Activated CD4-positive, alpha-beta T cell treated with anti-CD3 and anti-CD28 coated beads for 36 hours (primary cell): Measurements from ENCODE around the gene LRAT. TPM values are rescaled to one million over a fixed set of nuclear protein-coding genes. Genes with fewer than 3 reads are reported as not detected.

ENCODE experiments used
- ATAC-seq: fragments of 200-7000 bp; cut with Tn5 transposase; one replicate; pipeline ENCODE4 v1.10.0; 2021; ENCODE audit warnings: mild to moderate bottlenecking, moderate library complexity
- CTCF ChIA-PET: fragments of 350-600 bp; sonication (Branson Sonifier 250); formaldehyde crosslinking; loops from one replicate; lab custom pipeline; 2021; ENCODE audit warnings: antibody characterized with exemption; lab: Charles Lee
- POLR2A ChIA-PET: fragments of 350-600 bp; sonication (Branson Sonifier 250); formaldehyde crosslinking; loops from one replicate; lab custom pipeline; 2021; ENCODE audit warnings: antibody characterized with exemption, inconsistent platforms; lab: Charles Lee
- DNase-seq: peaks from one replicate; pipeline ENCODE4 v3.0.0-alpha.2; 2020
- H3K27ac Mint-ChIP-seq: one replicate; pipeline ENCODE4 v1.8.0; 2021; ENCODE audit warnings: mixed read lengths
- H3K27me3 Mint-ChIP-seq: one replicate; pipeline ENCODE4 v1.8.0; 2021; ENCODE audit warnings: mixed read lengths
- H3K36me3 Mint-ChIP-seq: one replicate; pipeline ENCODE4 v1.8.0; 2021; ENCODE audit warnings: low read depth, mixed read lengths
- H3K4me1 Mint-ChIP-seq: one replicate; pipeline ENCODE4 v1.8.0; 2021; ENCODE audit warnings: mixed read lengths
- H3K4me3 Mint-ChIP-seq: one replicate; pipeline ENCODE4 v1.8.0; 2021; ENCODE audit warnings: mild to moderate bottlenecking, moderate library complexity, mixed read lengths
- H3K9me3 Mint-ChIP-seq: one replicate; pipeline ENCODE4 v1.8.0; 2021; ENCODE audit warnings: low read depth, mixed read lengths
- intact Hi-C, 2 experiments: fragments of 100-400 bp; cut with DNase I in 1 of 2; cut with micrococcal nuclease in 1 of 2; formaldehyde crosslinking; loops; one replicate each; pipeline versions ENCODE4 v1.14.2 to v1.15.1; 2022 to 2024; cut with DNase I, micrococcal nuclease
- total RNA-seq, 2 experiments: library from RNA; stranded (reverse); gene quantifications; one replicate each; pipeline ENCODE4 v1.2.3, GENCODE V29; 2021

The LRAT gene
- total RNA-seq, 2 experiments from 2014 or later = not detected

GRCh38 chr4:154778264-154778663, 34.5 kb downstream of the LRAT start:
- H3K27me3 Mint-ChIP-seq = peaks cover 15% of the 10 kb centered on the region
- no peaks in the 10 kb centered on the region for H3K36me3 Mint-ChIP-seq
- H3K27ac Mint-ChIP-seq = no peak overlapping the region
- DNase-seq = no peak
- intact Hi-C loops = loop anchor here (5.0 kb wide), 2 partner anchors 141 to 151 kb away; no protein-coding TSS in a partner anchor
- no peaks in the 10 kb centered on the region for H3K9me3 Mint-ChIP-seq
- H3K4me3 Mint-ChIP-seq = no peak overlapping the region
- H3K4me1 Mint-ChIP-seq = no peaks in the 10 kb centered on the region
- ChIA-PET CTCF (interaction anchor here (0.7 kb wide), 1 partner anchor 141 kb away, joined by 3 read pairs; no protein-coding TSS in a partner anchor), POLR2A (interaction anchor here (0.5 kb wide), 1 partner anchor 308 kb away, joined by 4 read pairs; no protein-coding TSS in a partner anchor)
- ATAC-seq = no peak

GRCh38 chr4:154779362-154779947, 35.7 kb downstream of the LRAT start:
- Mint-ChIP-seq H3K36me3 (no peaks in the 10 kb centered on the region), H3K27ac (no peak overlapping the region), H3K9me3 (no peaks in the 10 kb centered on the region), H3K27me3 (peaks cover 17% of the 10 kb centered on the region), H3K4me3 (no peak overlapping the region), H3K4me1 (no peaks in the 10 kb centered on the region)
- CTCF ChIA-PET = no interaction called here
- POLR2A ChIA-PET = no interaction called here
- DNase-seq (no peak), ATAC-seq (no peak)
- intact Hi-C loops = loop anchor here (5.0 kb wide), 2 partner anchors 142 to 152 kb away; no protein-coding TSS in a partner anchor

- no peak within 1 kb of the TSS for H3K27ac Mint-ChIP-seq
- H3K27me3 Mint-ChIP-seq = peaks cover 16% of the 10 kb centered on the region
- H3K9me3 Mint-ChIP-seq = no peaks in the 10 kb centered on the region
- POLR2A ChIA-PET = no interaction called here
- no peaks in the 10 kb centered on the region for H3K4me1 Mint-ChIP-seq
- ATAC-seq (no peak), DNase-seq (no peak)
- no peak within 1 kb of the TSS for H3K4me3 Mint-ChIP-seq
- intact Hi-C loops = no loop called here
- CTCF ChIA-PET = no interaction called here
- no peaks in the 10 kb centered on the region for H3K36me3 Mint-ChIP-seq
These were observed 37.6 kb downstream of the LRAT start, which contains the start of gene RBM46 for GRCh38 chr4:154781126-154781982. TSS of gene RBM46 (plus strand) at chr4:154781272. CDS start at chr4:154796753, 15,481 bp downstream.

- Mint-ChIP-seq H3K4me3 (no peak overlapping the region), H3K27ac (no peak overlapping the region), H3K27me3 (peaks cover 15% of the 10 kb centered on the region), H3K9me3 (no peaks in the 10 kb centered on the region), H3K36me3 (no peaks in the 10 kb centered on the region), H3K4me1 (no peaks in the 10 kb centered on the region)
- ATAC-seq (no peak), DNase-seq (no peak)
- ChIA-PET POLR2A (no interaction called here), CTCF (no interaction called here)
- intact Hi-C loops = no loop called here
These were observed 38.1 kb downstream of the LRAT start for GRCh38 chr4:154781983-154782293.

Other genes with a start within 250 kb of the LRAT start
- 100 to 1,000 TPM; 123 to 125 TPM for gene PLRG1, start 193.6 kb upstream of the LRAT start, total RNA-seq
- gene FGB, start 181.0 kb upstream of the LRAT start, total RNA-seq = not detected
- gene FGA, start 153.3 kb upstream of the LRAT start, total RNA-seq = not detected
- gene FGG, start 131.3 kb upstream of the LRAT start, total RNA-seq = not detected
- not detected for gene RBM46, start 37.3 kb downstream of the LRAT start, total RNA-seq